GM12872 (cell line): ENCODE data around the gene NLK.

Source experiments
- CTCF ChIP-seq: IDR thresholded peaks from 3 replicates; pipeline ENCODE4 v1.5.1; 2011; ENCODE audit warnings: low read depth, mild to moderate bottlenecking, low read length, moderate library complexity; ENCODE audit not compliant: insufficient read depth

NLK gene

GRCh38 chr17:28130472-28130871 lies 88.0 kb downstream of the NLK start:
- no peak for TF ChIP-seq CTCF

GRCh38 chr17:28131599-28131998 lies 89.1 kb downstream of the NLK start:
- TF ChIP-seq CTCF: no peak

DNA sequence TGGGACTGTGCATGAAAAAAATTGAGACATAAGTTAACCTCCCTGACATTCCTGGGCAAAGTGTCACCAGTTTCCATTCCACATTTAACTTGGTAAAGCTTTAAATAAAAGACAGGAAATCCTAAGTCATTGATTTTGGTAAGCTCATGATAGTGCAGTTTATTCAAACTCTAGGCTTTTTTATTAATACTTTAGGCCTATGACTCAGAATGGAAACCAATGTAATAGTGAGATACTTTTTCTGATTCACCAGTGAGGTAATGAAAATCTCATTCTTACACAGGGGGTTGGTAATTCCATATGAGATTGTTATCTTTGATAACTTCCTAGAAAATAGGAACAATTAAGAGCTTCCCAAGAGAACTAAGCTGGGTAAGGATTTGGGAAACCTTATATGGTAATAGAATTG lies 91.1 kb downstream of the NLK start:
- TF ChIP-seq CTCF: no peak

GRCh38 chr17:28136923-28137322 lies 94.4 kb downstream of the NLK start:
- TF ChIP-seq CTCF: no peak

DNA sequence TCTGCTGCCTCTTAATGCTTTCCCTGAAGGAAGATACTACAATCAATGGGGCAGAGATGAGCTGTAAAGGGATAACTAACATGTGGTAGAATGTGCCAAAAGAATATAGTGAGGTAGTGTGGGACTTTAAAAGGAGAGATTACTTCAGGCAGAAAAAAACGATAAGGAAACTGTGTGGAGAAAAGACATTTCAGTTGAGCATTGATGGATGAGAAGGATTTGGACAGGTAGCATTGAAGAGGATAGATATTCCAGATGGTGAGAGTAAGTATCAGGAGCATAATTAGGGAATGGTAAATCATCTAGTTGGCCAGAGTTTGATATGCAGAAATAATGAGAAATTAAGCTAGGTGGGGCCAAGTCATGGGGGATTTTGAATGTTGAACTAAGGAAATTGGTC lies 97.3 kb downstream of the NLK start:
- TF ChIP-seq CTCF: no peak

DNA sequence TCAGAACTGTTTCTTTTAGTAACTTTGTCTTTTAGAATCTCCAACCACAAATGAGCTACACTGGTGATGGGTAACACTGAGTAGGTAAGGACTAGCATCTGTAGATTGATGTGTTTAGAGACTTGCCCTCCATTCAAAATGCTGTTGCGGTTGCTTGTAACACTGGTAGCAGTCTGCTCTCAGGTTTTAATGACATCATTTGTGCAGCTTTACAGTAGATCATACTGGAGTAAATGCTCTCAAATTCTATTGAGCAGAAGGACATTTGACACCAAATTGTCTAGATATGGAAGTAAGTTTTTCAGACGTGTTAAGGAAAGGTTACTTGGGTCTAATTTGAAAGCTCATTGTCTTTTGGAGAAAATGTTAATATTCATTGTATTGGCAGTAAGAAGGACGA lies 98.8 kb downstream of the NLK start:
- TF ChIP-seq CTCF: no peak

- no peak for TF ChIP-seq CTCF
These were observed 99.3 kb downstream of the NLK start for GRCh38 chr17:28141773-28142172.

DNA sequence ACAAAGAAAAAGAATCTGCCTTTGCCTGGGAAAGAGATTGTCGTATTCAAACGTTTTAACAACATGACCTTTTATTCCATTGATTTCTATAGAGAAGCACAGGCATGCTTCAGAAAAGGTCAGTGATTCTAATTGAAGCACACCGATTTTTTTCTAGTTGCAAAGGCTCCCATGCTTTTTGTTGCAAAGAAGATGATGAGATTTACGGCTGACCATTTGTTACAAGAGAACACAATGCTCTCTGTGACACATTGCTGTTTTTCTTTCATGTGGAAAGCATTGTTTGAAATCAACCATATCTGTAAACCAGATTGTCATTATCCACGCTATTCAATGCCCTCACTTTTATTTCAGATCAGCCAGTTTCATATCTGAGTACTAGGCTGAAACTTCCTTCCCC lies 99.8 kb downstream of the NLK start:
- TF ChIP-seq CTCF: no peak
